Left lung (tissue), 10 donors: ENCODE results near the gene SHISA8. TPM values are rescaled to one million over a fixed set of nuclear protein-coding genes. Genes with fewer than 3 reads are reported as not detected.
A peak's percentile ranks its signal among the peaks of the same experiment; 100 is the strongest.

Experiments
- ATAC-seq: fragments of 200-7000 bp; cut with Tn5 transposase; one replicate; pipeline ENCODE4 v1.9.1; 2020; ENCODE audit warnings: moderate library complexity
- DNase-seq, 4 donors: peaks; one replicate each; pipeline ENCODE4 v3.0.0-alpha.2; 2013 to 2020
- H3K27ac ChIP-seq, 2 donors: fragments of 200-600 bp; sonication (generic) in 1 of 2; one replicate each; pipeline versions ENCODE4 v1.5.0 to v1.8.0; 2020 to 2021
- H3K27me3 ChIP-seq, 2 donors: fragments of 200-600 bp; sonication (generic) in 1 of 2; one replicate each; pipeline versions ENCODE4 v1.5.0 to v1.8.0; 2020 to 2021
- H3K36me3 ChIP-seq, 2 donors: fragments of 200-600 bp; sonication (generic) in 1 of 2; one replicate each; pipeline versions ENCODE4 v1.5.0 to v1.8.0; 2020 to 2021
- H3K4me1 ChIP-seq, 2 donors: fragments of 200-600 bp; one replicate each; pipeline ENCODE4 v1.8.0; 2021
- H3K4me3 ChIP-seq, 2 donors: fragments of 200-600 bp; sonication (generic) in 1 of 2; one replicate each; pipeline versions ENCODE4 v1.5.0 to v1.8.0; 2020 to 2021; ENCODE audit warnings: mild to moderate bottlenecking in 1 of 2
- H3K9me3 ChIP-seq, 2 donors: fragments of 200-600 bp; sonication (generic) in 1 of 2; one replicate each; pipeline versions ENCODE4 v1.5.0 to v1.8.0; 2020 to 2021
- intact Hi-C, 2 donors: fragments of 100-400 bp; cut with DNase I; formaldehyde crosslinking; loops; one replicate each; pipeline versions ENCODE4 v1.11.2 to v1.14.2; 2022
- polyA plus RNA-seq, 6 donors: library from polyadenylated mRNA; unstranded; fragments of 120-200 nt; gene quantifications; one replicate each; pipeline ENCODE4 v1.2.1, GENCODE V29; 2013; ENCODE audit not compliant: insufficient read length in 6 of 6
- total RNA-seq, 2 donors: library from RNA; stranded (reverse); fragmentation: NEBNext Ultra II Directional; extraction: Animal tissue kit (Norgen Biotek cat#: 25700); gene quantifications; one replicate each; pipeline ENCODE4 v1.2.1, GENCODE V29; 2021
- TF ChIP-seq, protein P1 (sequence below), 2 donors: fragments of 200-600 bp; sonication (generic) in 1 of 2; IDR thresholded peaks; one replicate each; pipeline versions ENCODE4 v1.5.0 to v1.8.0; 2021; ENCODE audit warnings: antibody characterized with exemption in 2 of 2
- donor health status: DM: no; HTN: yes; CAD: no.
- donor health status: DM: no; HTN: no; CAD: no.

The SHISA8 gene
- total and polyA plus RNA-seq, 8 donors: 0.11 to 0.24 TPM; not detected in 6

DNA sequence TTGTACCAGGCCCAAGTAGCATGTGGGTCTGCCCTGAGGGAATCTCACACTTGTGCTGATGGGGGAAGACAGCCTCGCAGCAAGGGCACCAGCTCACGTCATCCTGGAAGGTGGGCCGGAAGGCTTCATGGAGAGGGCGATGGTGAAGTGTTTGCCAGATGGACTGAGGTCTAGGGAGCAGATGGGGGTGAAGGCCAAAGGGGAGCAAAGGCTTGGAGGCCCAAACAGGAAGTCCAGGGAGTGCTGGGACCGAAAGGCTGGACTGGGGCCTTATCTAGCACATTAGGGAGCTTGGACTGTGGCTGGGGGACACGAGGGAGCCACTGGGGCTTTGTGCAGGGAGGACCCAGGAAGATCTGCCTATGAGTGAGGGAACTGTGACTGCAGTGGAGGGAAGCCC lies 12.9 kb upstream of the SHISA8 start:
- Histone ChIP-seq H3K36me3 (no peaks in the 10 kb centered on the region), H3K9me3 (no peaks in the 10 kb centered on the region), H3K4me1 (peaks cover 4 to 13% of the 10 kb centered on the region in 2 donors), H3K4me3 (no peak overlapping the region), H3K27me3 (peaks cover 17 to 55% of the 10 kb centered on the region in 2 donors), H3K27ac (no peak overlapping the region)
- intact Hi-C loops: no loop called here
- TF ChIP-seq, protein P1, sequence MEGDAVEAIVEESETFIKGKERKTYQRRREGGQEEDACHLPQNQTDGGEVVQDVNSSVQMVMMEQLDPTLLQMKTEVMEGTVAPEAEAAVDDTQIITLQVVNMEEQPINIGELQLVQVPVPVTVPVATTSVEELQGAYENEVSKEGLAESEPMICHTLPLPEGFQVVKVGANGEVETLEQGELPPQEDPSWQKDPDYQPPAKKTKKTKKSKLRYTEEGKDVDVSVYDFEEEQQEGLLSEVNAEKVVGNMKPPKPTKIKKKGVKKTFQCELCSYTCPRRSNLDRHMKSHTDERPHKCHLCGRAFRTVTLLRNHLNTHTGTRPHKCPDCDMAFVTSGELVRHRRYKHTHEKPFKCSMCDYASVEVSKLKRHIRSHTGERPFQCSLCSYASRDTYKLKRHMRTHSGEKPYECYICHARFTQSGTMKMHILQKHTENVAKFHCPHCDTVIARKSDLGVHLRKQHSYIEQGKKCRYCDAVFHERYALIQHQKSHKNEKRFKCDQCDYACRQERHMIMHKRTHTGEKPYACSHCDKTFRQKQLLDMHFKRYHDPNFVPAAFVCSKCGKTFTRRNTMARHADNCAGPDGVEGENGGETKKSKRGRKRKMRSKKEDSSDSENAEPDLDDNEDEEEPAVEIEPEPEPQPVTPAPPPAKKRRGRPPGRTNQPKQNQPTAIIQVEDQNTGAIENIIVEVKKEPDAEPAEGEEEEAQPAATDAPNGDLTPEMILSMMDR (IDR thresholded peaks at IDR 0.05): no peak
- no peak for ATAC-seq
- no peak for DNase-seq

DNA sequence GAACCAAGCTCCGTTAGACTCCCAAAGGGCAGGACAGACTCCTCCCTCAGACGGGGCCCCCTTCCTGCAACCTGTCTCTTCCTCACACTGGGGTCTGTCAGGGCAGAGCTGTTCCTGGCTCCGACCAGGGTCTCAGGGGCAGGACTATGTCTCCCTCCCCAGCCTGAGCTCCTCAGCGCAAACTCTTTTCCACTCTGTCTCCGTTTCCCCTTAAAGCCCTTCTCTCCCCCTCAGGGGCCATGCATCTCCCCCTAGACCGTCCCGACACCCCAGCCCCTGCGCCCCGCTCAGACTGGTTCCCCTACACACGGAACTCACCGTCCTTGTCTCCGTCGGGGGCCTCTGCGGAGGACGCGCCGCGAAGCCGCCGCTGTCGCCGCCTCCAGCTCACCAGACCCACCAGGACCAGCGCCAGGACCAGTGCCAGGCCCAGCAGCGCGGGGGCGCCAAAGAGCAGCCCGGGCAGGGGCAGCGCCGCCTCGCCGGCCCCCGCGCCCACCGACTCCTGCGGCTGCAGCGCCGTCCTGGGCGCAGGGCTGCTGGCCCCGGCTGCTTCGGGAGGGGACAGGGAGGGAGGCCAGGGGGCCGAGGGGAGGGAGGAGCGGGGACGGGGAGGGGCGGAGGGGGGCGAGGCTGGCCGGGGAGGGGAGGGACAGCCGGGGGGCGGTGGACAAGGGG lies 11.0 kb upstream of the SHISA8 start:
- no peaks in the 10 kb centered on the region for H3K36me3 ChIP-seq
- intact Hi-C loops: no loop called here
- ATAC-seq (peak; percentile 91), DNase-seq (peak in 3 of 4 donors; percentile 51 to 90 (median 59))
- peak overlapping the region; percentile 31 to 32 for H3K4me3 ChIP-seq
- peaks cover 4 to 13% of the 10 kb centered on the region in 2 donors for H3K4me1 ChIP-seq
- peaks cover 17 to 56% of the 10 kb centered on the region in 2 donors for H3K27me3 ChIP-seq
- TF ChIP-seq, protein P1 (IDR thresholded peaks at IDR 0.05): peak; percentile 62 to 65
- no peak overlapping the region for H3K27ac ChIP-seq
- H3K9me3 ChIP-seq: no peaks in the 10 kb centered on the region

DNA sequence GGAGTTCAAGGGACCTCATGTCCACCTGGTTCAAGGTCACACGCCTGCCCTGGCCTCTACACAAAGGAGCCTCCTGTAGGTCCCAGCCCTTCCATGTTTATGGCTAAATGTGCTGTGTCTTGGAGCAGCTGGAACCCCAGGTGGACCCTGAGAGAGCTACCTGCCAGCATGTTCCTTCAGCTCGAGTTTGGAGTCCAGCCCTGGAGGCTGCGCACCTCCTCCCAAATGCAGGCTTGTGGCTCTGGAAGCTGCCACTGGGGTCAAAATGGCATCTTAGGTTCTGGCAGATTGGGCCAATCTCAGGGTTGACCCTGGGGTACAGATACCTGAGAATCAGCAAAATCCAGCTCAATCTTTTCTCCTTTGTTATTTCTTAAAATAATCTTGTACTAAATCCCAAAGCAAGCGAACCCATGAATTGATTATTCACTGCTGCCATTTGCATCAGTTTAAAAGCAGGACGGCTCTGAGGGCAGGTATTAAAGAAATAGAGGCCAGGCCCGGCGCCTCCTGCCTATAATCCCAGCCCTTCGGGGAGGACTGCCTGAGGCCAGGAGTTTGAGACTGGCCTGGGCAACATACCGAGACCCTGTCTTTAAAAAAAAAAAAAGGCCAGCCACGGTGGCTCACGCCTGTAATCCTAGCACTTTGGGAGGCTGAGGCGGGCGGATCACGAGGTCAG lies 8.9 kb upstream of the SHISA8 start:
- Histone ChIP-seq H3K36me3 (no peaks in the 10 kb centered on the region), H3K27me3 (peaks cover 17 to 78% of the 10 kb centered on the region in 2 donors), H3K9me3 (no peaks in the 10 kb centered on the region), H3K4me3 (no peak overlapping the region), H3K27ac (no peak overlapping the region), H3K4me1 (peaks cover 14 to 33% of the 10 kb centered on the region in 2 donors)
- DNase-seq (no peak), ATAC-seq (no peak)
- intact Hi-C loops: no loop called here
- TF ChIP-seq, protein P1 (IDR thresholded peaks at IDR 0.05): no peak

DNA sequence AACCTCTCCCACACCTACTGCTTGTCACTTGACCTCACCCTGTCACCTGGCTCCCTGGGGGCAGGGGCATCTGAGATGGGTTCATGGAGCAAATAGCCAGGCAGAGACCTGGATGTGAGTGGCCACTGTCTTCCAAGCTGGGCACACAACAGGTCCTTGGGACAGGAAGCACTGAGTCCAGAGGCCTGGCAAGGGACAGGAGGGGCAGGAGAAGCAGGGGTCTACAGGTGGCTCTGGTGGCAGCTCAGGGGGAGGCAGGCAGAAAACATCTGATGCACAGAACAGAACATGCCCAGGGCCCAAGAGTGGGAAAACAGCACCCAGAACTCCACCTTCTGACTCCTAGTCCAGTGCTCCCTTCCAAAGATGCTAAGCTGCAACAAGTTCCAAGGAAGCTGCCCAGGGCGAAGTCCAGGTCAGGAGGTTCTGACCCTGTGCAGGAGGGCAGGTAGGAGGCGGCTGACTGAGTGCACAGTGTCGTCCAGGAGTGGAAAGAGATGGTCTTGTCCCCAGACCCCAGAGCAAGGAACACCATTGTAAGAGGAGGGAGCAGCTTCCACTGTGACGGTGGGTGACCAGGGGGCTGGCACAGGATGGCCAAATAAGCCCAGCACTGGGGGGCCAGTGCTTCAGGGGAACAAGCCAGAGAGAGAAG lies 8.2 kb upstream of the SHISA8 start:
- H3K4me1 ChIP-seq: peaks cover 14 to 39% of the 10 kb centered on the region in 2 donors
- no peak for DNase-seq
- H3K27me3 ChIP-seq: peaks cover 17 to 82% of the 10 kb centered on the region in 2 donors
- TF ChIP-seq, protein P1 (IDR thresholded peaks at IDR 0.05): no peak
- no peak overlapping the region for H3K4me3 ChIP-seq
- intact Hi-C loops: no loop called here
- H3K9me3 ChIP-seq: no peaks in the 10 kb centered on the region
- no peaks in the 10 kb centered on the region for H3K36me3 ChIP-seq
- no peak overlapping the region for H3K27ac ChIP-seq
- ATAC-seq: no peak

DNA sequence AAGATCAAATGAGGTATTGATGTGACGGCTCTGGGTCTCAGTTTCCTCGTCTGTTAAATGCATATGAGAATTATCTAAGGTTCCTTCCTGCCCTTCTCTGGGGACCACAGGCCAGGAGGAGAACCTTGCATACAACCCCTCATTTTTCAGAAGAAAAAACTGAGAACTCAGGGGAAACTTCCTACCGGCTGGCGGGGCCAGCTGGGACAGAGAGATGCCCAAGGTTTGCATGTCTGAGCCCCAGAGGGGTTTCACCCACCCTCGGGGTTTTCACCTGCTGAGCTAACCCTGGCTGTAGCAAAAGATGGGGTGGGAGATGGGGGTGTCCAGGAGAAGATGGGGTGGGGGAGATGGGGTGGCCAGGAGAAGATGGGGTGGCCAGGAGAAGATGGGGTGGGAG lies 7.5 kb upstream of the SHISA8 start:
- Histone ChIP-seq H3K27me3 (peaks cover 17 to 82% of the 10 kb centered on the region in 2 donors), H3K9me3 (no peaks in the 10 kb centered on the region), H3K27ac (no peak overlapping the region), H3K36me3 (no peaks in the 10 kb centered on the region), H3K4me3 (no peak overlapping the region), H3K4me1 (peaks cover 14 to 43% of the 10 kb centered on the region in 2 donors)
- TF ChIP-seq, protein P1 (IDR thresholded peaks at IDR 0.05): no peak
- DNase-seq (no peak), ATAC-seq (no peak)
- intact Hi-C loops: no loop called here
